ENCODE data around the gene ME3.

ME3 gene

GRCh38 chr11:86460461-86461385 is 211.7 kb downstream of the ME3 start:
- DNase-seq (ENCODE audit: low spot score), result no peak

- no peak for DNase-seq (ENCODE audit: low spot score)
Observed at GRCh38 chr11:86459682-86460460, 212.5 kb downstream of the ME3 start.

GRCh38 chr11:86459002-86459385 is 213.4 kb downstream of the ME3 start:
- DNase-seq (ENCODE audit: low spot score), result no peak

- DNase-seq (ENCODE audit: low spot score), result no peak
Observed at GRCh38 chr11:86458294-86459001, 214.0 kb downstream of the ME3 start.

GRCh38 chr11:86456075-86456939 is 216.1 kb downstream of the ME3 start:
- DNase-seq (ENCODE audit: low spot score), result peak; percentile 64

GRCh38 chr11:86453290-86454030 is 219.0 kb downstream of the ME3 start:
- no peak for DNase-seq (ENCODE audit: low spot score)

- no peak for DNase-seq (ENCODE audit: low spot score)
Observed at GRCh38 chr11:86449993-86450629, 222.3 kb downstream of the ME3 start.

GRCh38 chr11:86447763-86448480 is 224.5 kb downstream of the ME3 start:
- DNase-seq (ENCODE audit: low spot score), result no peak

- DNase-seq (ENCODE audit: low spot score), result no peak
Observed at GRCh38 chr11:86446924-86447285, 225.5 kb downstream of the ME3 start.

GRCh38 chr11:86446163-86446923 is 226.1 kb downstream of the ME3 start:
- DNase-seq (ENCODE audit: low spot score), result no peak

- DNase-seq (ENCODE audit: low spot score), result no peak
Observed at GRCh38 chr11:86444981-86445380, 227.4 kb downstream of the ME3 start.

- no peak for DNase-seq (ENCODE audit: low spot score)
Observed at GRCh38 chr11:86443415-86443814, 229.0 kb downstream of the ME3 start.

- no peak for DNase-seq (ENCODE audit: low spot score)
Observed at GRCh38 chr11:86442827-86443226, 229.6 kb downstream of the ME3 start.

GRCh38 chr11:86442420-86442819 is 230.0 kb downstream of the ME3 start:
- DNase-seq (ENCODE audit: low spot score), result no peak

GRCh38 chr11:86440843-86441242 is 231.6 kb downstream of the ME3 start:
- no peak for DNase-seq (ENCODE audit: low spot score)

GRCh38 chr11:86440305-86440716 is 232.1 kb downstream of the ME3 start:
- no peak for DNase-seq (ENCODE audit: low spot score)

- no peak for DNase-seq (ENCODE audit: low spot score)
Observed at GRCh38 chr11:86438685-86439084, 233.7 kb downstream of the ME3 start.

- DNase-seq (ENCODE audit: low spot score), result no peak
Observed at GRCh38 chr11:86435711-86436110, 236.7 kb downstream of the ME3 start.
